ENCODE measurements around the gene CLEC4F. TPM values are rescaled to one million over a fixed set of nuclear protein-coding genes. Genes with fewer than 3 reads are reported as not detected.

Gene CLEC4F
- total RNA-seq, 1 experiment from 2014 or later, result not detected

DNA sequence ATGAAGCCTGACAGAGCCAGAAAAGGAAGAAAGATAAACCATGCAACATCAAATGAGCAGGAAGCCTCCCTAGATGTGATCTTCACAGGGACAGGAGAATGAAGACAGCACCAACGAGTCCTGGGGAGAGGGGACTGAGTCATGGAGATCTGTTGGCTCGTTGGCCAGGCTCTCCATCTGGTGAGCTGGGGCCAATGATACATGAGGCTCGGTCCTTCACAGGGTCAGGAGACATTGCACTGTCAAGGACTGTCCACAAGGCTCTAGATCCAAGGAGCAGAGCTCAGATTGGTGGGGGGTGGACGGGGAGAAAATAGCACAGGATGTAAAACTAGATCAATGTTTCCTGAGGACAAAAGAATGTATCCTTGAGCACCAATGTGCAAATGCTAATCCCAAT lies 14.5 kb upstream of the CLEC4F start:
- H3K27me3 Mint-ChIP-seq (ENCODE audit: low read depth), result peaks cover 43% of the 10 kb centered on the region
- WGBS (ENCODE audit: extremely low coverage, insufficient read length, low lambda C conversion rate), result no CpG with 5 or more reads among the region's 4 CpGs

More for the DNA sequence above, 14.5 kb upstream of the CLEC4F start:
- Histone ChIP-seq H3K4ac (ENCODE audit: low read depth, low read length) (no peak overlapping the region), H2BK5ac (ENCODE audit: insufficient read length, low read length) (no peak overlapping the region), H4K91ac (ENCODE audit: insufficient read length, low read depth, low read length) (no peak overlapping the region), H3K23me2 (ENCODE audit: insufficient read length, low read depth, low read length, poor library complexity, severe bottlenecking) (no peaks in the 10 kb centered on the region), H2BK15ac (ENCODE audit: low read depth, low read length) (no peak overlapping the region), H3K79me1 (ENCODE audit: insufficient read depth, low read depth, low read length, poor library complexity, severe bottlenecking) (no peaks in the 10 kb centered on the region), H3K27ac (ENCODE audit: insufficient read length, low read depth, low read length) (no peak overlapping the region), H3K23ac (ENCODE audit: insufficient read length, low read depth, low read length) (no peak overlapping the region), H2BK20ac (ENCODE audit: low read depth, low read length, poor library complexity, severe bottlenecking) (no peak overlapping the region), H2AFZ (ENCODE audit: low read length) (no peak overlapping the region), H2AK5ac (ENCODE audit: insufficient read length, low read length) (no peak overlapping the region), H3K9me3 (ENCODE audit: control insufficient read depth, low read depth, low read length) (no peaks in the 10 kb centered on the region), H3K56ac (ENCODE audit: insufficient read length, low read depth, low read length) (no peak overlapping the region), H3K79me2 (ENCODE audit: insufficient read depth, low read length) (no peaks in the 10 kb centered on the region), H3T11ph (ENCODE audit: low read length) (no peak overlapping the region), H3K18ac (ENCODE audit: insufficient read length, low read depth, low read length) (no peak overlapping the region), H3K4me2 (ENCODE audit: insufficient read depth, insufficient read length, low read length) (no peak overlapping the region), H3K27me3 (ENCODE audit: insufficient read depth, low read length) (no peaks in the 10 kb centered on the region), H4K8ac (replicated peaks; ENCODE audit: insufficient read length, low read depth, low read length) (no peak overlapping the region), H2BK12ac (ENCODE audit: insufficient read length, low read depth, low read length) (no peak overlapping the region), H3K14ac (ENCODE audit: insufficient read depth, low read length) (no peak overlapping the region), H4K20me1 (ENCODE audit: control insufficient read depth, insufficient read depth, insufficient read length) (no peaks in the 10 kb centered on the region), H3K4me1 (ENCODE audit: insufficient read depth, low read length) (no peaks in the 10 kb centered on the region), H4K5ac (ENCODE audit: insufficient read length, low read depth, low read length) (no peak overlapping the region), H3K9ac (ENCODE audit: extremely low read depth, insufficient read length, low read length) (no peak overlapping the region), H2BK120ac (ENCODE audit: low read depth, low read length, poor library complexity, severe bottlenecking) (no peak overlapping the region)
- Mint-ChIP-seq H3K4me1 (0 out of 4 replicates have a peak, but pooled peaks cover 0 to 3% of the 10 kb centered on the region in 2 experiments), H3K36me3 (ENCODE audit: insufficient read depth in 1 of 3, low read depth in 3 of 3) (no peaks in the 10 kb centered on the region), H3K4me3 (no peak overlapping the region), H3K9me3 (no peaks in the 10 kb centered on the region), H3K27ac (no peak overlapping the region)
- TF ChIP-seq, protein P1, sequence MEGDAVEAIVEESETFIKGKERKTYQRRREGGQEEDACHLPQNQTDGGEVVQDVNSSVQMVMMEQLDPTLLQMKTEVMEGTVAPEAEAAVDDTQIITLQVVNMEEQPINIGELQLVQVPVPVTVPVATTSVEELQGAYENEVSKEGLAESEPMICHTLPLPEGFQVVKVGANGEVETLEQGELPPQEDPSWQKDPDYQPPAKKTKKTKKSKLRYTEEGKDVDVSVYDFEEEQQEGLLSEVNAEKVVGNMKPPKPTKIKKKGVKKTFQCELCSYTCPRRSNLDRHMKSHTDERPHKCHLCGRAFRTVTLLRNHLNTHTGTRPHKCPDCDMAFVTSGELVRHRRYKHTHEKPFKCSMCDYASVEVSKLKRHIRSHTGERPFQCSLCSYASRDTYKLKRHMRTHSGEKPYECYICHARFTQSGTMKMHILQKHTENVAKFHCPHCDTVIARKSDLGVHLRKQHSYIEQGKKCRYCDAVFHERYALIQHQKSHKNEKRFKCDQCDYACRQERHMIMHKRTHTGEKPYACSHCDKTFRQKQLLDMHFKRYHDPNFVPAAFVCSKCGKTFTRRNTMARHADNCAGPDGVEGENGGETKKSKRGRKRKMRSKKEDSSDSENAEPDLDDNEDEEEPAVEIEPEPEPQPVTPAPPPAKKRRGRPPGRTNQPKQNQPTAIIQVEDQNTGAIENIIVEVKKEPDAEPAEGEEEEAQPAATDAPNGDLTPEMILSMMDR (conservative IDR thresholded peaks at IDR 0.05), result no peak
- no peak for DNase-seq
